ENCODE data around the gene CTXND1. TPM values are rescaled to one million over a fixed set of nuclear protein-coding genes. Genes with fewer than 3 reads are reported as not detected.
A peak's percentile ranks its signal among the peaks of the same experiment; 100 is the strongest.

The CTXND1 gene
- total RNA-seq, 1 donor from 2014 or later, result not detected

- no peak for TF ChIP-seq CTCF (conservative IDR thresholded peaks at IDR 0.05; ENCODE audit: low read depth, low read length)
- no peak overlapping the region for H3K4me3 ChIP-seq (ENCODE audit: low read depth, low read length)
These were observed 8.5 kb upstream of the CTXND1 start for GRCh38 chr15:80260551-80260950.

GRCh38 chr15:80259942-80260510 lies 8.0 kb upstream of the CTXND1 start:
- no peak for TF ChIP-seq CTCF (conservative IDR thresholded peaks at IDR 0.05; ENCODE audit: low read depth, low read length)
- no peak overlapping the region for H3K4me3 ChIP-seq (ENCODE audit: low read depth, low read length)
- no peak for DNase-seq (ENCODE audit: low read depth)

More at GRCh38 chr15:80260551-80260950, 8.5 kb upstream of the CTXND1 start:
- DNase-seq (ENCODE audit: low read depth), result no peak

GRCh38 chr15:80251428-80252120 lies 439 bp downstream of the CTXND1 start:
- TF ChIP-seq CTCF (conservative IDR thresholded peaks at IDR 0.05; ENCODE audit: low read depth, low read length), result no peak
- peak overlapping the region; percentile 32 for H3K4me3 ChIP-seq (ENCODE audit: low read depth, low read length)
- DNase-seq (ENCODE audit: low read depth), result no peak

- no peak overlapping the region for H3K4me3 ChIP-seq (ENCODE audit: low read depth, low read length)
- no peak for TF ChIP-seq CTCF (conservative IDR thresholded peaks at IDR 0.05; ENCODE audit: low read depth, low read length)
- no peak for DNase-seq (ENCODE audit: low read depth)
These were observed 1.2 kb downstream of the CTXND1 start for GRCh38 chr15:80250614-80251427.

GRCh38 chr15:80249973-80250372 lies 2.0 kb downstream of the CTXND1 start:
- TF ChIP-seq CTCF (conservative IDR thresholded peaks at IDR 0.05; ENCODE audit: low read depth, low read length), result no peak
- DNase-seq (ENCODE audit: low read depth), result no peak
- no peak overlapping the region for H3K4me3 ChIP-seq (ENCODE audit: low read depth, low read length)

- no peak for DNase-seq (ENCODE audit: low read depth)
- no peak for TF ChIP-seq CTCF (conservative IDR thresholded peaks at IDR 0.05; ENCODE audit: low read depth, low read length)
These were observed 4.7 kb downstream of the CTXND1 start for GRCh38 chr15:80247320-80247719.

More at GRCh38 chr15:80247320-80247719, 4.7 kb downstream of the CTXND1 start:
- no peak overlapping the region for H3K4me3 ChIP-seq (ENCODE audit: low read depth, low read length)

Data from epithelial cell of proximal tubule (primary cell).